Cardiac fibroblast (primary cell): ENCODE data around the gene EIF4H.
"Not testable (repeated sequence)": the region's sequence is repeated elsewhere in the genome, so short reads cannot be mapped to it uniquely, and the experiment has no call there.

ENCODE experiments used
- DNase-seq, 2 donors: peaks; one replicate each; pipeline versions ENCODE4 v3.0.0 to v3.0.0-alpha.2; 2010; ENCODE audit warnings: low read depth in 2 of 2
- H3K4me3 ChIP-seq, 2 donors: replicated peaks in 1 of 2; 1 replicate in 1 of 2; 2 replicates in 1 of 2; pipeline ENCODE4 v1.5.1; 2011; ENCODE audit warnings: low read depth in 2 of 2, low read length in 2 of 2, mild to moderate bottlenecking in 2 of 2, moderate library complexity in 1 of 2
- CTCF ChIP-seq: IDR thresholded peaks from one replicate; pipeline ENCODE4 v1.5.1; 2011; ENCODE audit warnings: low read depth, mild to moderate bottlenecking, low read length, inconsistent platforms

The EIF4H gene

DNA sequence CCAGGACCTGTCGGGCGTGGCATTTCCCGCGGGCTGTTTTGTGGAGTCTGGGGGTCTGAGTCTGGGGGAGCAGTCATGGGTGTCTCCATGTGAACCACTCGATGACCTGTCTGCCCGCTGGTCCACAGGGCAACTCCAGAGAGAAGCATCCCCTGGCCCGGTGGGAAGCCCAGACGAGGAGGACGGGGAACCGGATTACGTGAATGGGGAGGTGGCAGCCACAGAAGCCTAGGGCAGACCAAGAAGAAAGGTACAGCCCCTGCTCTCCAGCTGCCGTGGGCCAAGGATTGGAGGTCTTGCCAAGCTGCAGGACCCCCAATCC is 50.3 kb downstream of the EIF4H start:
- TF ChIP-seq CTCF, result no peak
- DNase-seq, result no peak
- no peak overlapping the region for H3K4me3 ChIP-seq

DNA sequence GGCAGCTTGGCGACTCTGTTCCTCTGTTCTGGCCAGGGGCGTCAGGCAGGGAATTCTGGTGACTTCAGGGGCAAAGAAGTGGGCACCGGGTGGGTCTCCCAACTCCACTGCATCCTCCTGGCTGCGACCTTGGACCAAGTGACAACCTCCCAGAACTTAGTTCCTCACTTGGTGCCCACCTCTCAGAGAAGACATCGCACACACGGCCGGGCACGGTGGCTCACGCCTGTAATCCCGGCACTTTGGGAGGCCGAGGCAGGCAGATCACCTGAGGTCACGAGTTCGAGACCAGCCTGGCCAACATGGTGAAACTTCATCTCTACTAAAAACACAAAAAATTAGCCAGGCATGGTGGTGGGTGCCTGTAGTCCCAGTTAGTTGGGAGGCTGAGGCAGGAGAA is 50.8 kb downstream of the EIF4H start:
- H3K4me3 ChIP-seq, DNase-seq: not testable (repeated sequence)

GRCh38 chr7:74225400-74225799 is 51.2 kb downstream of the EIF4H start:
- no peak for DNase-seq
- H3K4me3 ChIP-seq, result no peak overlapping the region
- TF ChIP-seq CTCF, result no peak

GRCh38 chr7:74226633-74227032 is 52.5 kb downstream of the EIF4H start:
- no peak for DNase-seq
- no peak for TF ChIP-seq CTCF
- no peak overlapping the region for H3K4me3 ChIP-seq

GRCh38 chr7:74228951-74229900 is 55.1 kb downstream of the EIF4H start:
- no peak for TF ChIP-seq CTCF
- H3K4me3 ChIP-seq, result no peak overlapping the region

DNA sequence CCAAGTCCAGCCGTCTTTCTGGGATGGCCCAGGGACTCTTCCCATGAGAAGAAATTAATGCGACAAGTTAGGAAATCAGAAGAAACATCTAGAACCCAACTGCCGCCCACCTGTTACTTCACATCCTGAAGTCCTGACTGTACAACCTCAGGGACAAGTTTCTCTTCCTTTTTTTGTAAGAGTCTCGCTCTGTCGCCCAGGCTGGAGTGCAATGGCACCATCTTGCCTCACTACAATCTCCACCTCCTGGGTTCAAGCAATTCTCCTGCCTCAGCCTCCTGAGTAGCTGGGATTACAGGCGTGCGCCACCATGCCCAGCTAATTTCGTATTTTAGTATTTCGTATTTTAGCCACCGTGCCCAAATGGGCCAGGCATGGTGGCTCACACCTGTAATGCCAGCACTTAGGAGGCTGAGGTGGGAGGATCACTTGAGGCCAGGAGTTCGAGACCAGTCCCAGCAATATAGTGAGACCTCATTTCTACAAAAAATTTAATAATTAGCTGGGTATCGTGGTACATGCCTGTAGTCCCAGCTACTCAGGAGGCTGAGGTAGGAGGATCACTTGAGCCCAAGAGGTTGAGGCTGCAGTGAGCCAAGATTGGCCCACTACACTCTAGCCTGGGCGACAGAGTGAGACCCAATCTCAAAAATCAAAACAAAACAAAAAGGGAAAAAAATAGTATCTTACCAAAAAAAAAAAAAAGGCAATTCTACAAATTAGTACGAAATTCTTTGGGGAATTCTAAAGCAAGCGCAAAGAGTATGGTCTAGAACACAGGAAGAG is 56.5 kb downstream of the EIF4H start:
- H3K4me3 ChIP-seq, result no peak overlapping the region
- TF ChIP-seq CTCF, result no peak
- DNase-seq, result no peak

More at GRCh38 chr7:74228951-74229900, 55.1 kb downstream of the EIF4H start:
- peak in 1 of 2 donors; percentile 54 for DNase-seq

- no peak overlapping the region for H3K4me3 ChIP-seq
- TF ChIP-seq CTCF, result no peak
- DNase-seq, result no peak
Observed at GRCh38 chr7:74231232-74231590, 57.1 kb downstream of the EIF4H start.
